RCC 7860 (cell line): ENCODE measurements around the gene GLDC.

Source experiments
- DNase-seq: peaks from one replicate; pipeline ENCODE4 v3.0.0-alpha.2; 2015; ENCODE audit warnings: low spot score
- FAIRE-seq: peaks from 2 replicates; lab custom pipeline; 2012; peaks lifted over from hg19 to GRCh38; lab: Jason Lieb, UNC

Gene GLDC

GRCh38 chr9:6525326-6526045 is 120.0 kb downstream of the GLDC start:
- DNase-seq (no peak), FAIRE-seq (no peak)

GRCh38 chr9:6522263-6522662 is 123.3 kb downstream of the GLDC start:
- FAIRE-seq (no peak), DNase-seq (no peak)

GRCh38 chr9:6512085-6512657 is 133.4 kb downstream of the GLDC start:
- DNase-seq (no peak), FAIRE-seq (no peak)

- DNase-seq (no peak), FAIRE-seq (no peak)
Measured at GRCh38 chr9:6506571-6506970, 139.0 kb downstream of the GLDC start.

- no peak for DNase-seq
- FAIRE-seq: no peak
Measured at GRCh38 chr9:6502399-6502798, 143.1 kb downstream of the GLDC start.

- no peak for DNase-seq
- no peak for FAIRE-seq
Measured at GRCh38 chr9:6501526-6502210, 143.9 kb downstream of the GLDC start.

- FAIRE-seq (no peak), DNase-seq (no peak)
Measured at GRCh38 chr9:6498982-6499381, 146.5 kb downstream of the GLDC start.

- DNase-seq: no peak
- no peak for FAIRE-seq
Measured at GRCh38 chr9:6495466-6495865, 150.1 kb downstream of the GLDC start.

- FAIRE-seq (no peak), DNase-seq (no peak)
Measured at GRCh38 chr9:6490863-6491262, 154.7 kb downstream of the GLDC start.

GRCh38 chr9:6489099-6489498 is 156.4 kb downstream of the GLDC start:
- FAIRE-seq: no peak

GRCh38 chr9:6488395-6488794 is 157.1 kb downstream of the GLDC start:
- FAIRE-seq (no peak), DNase-seq (no peak)

More at GRCh38 chr9:6489099-6489498, 156.4 kb downstream of the GLDC start:
- no peak for DNase-seq

- DNase-seq (no peak), FAIRE-seq (no peak)
Measured at GRCh38 chr9:6484210-6484609, 161.3 kb downstream of the GLDC start.
